Hepatic stellate cell (primary cell): Measurements from ENCODE around the gene PJVK.

Experiments used
- DNase-seq: peaks from one replicate; pipeline ENCODE4 v3.0.0; 2011; ENCODE audit warnings: low spot score

Gene PJVK

DNA sequence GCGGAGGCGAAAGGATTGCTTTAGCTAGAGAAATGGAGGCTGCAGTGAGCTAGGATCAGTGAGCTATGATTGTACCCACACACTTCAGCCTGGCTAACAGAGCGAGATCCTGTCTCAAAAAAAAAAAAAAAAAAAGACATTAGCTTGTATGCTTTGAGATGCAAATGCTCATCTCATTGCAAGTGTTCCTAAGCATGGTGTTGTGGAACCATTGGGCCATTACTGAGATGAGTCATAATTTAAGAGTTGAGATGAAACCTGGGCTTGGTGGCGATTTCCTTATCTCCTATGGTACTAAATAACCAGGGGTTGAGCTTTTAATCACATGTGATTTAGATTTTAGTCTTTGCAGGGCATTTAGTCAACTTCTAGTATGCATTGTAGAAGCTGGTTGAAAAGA, 31.3 kb downstream of the PJVK start:
- DNase-seq, result no peak

DNA sequence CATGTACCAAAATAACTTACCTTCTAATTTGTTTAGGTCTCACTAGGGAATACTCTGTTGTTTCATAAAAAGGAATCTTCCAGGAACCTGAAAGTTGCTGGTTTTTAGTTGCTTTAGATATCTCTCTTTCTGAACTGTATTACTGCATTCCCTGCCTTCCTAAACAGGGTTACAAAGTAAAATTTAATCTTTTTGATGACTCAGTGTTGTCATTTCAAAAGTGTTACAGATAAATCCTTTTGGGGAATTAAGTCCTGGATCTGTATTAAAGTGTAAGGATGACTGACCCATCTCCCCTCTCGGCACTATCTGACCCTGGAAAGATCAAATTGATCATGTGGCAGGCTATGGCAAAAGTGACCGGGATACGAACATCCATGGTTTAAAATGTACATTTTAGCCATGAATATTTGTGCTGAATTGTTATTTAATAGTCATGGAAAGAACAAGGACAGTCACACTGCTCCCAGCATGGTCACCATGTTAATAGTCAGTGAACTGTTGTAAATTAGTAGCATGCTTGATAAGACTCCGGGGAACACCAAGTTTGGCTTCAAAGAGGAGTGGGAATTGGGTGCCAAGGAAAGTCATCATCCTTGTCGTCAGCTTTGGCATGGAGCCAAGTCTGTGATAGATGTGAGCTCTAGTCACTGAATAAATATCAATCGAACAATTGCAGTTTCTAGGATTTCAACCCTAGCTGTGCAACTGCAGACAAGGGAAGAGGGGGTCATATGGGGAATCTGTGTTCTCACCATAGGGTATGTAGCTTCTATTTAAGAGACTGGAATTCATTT, 33.3 kb downstream of the PJVK start:
- DNase-seq, result no peak

- no peak for DNase-seq
These were observed 34.2 kb downstream of the PJVK start for GRCh38 chr2:178485356-178485755.

GRCh38 chr2:178491612-178492011, 40.4 kb downstream of the PJVK start:
- no peak for DNase-seq

DNA sequence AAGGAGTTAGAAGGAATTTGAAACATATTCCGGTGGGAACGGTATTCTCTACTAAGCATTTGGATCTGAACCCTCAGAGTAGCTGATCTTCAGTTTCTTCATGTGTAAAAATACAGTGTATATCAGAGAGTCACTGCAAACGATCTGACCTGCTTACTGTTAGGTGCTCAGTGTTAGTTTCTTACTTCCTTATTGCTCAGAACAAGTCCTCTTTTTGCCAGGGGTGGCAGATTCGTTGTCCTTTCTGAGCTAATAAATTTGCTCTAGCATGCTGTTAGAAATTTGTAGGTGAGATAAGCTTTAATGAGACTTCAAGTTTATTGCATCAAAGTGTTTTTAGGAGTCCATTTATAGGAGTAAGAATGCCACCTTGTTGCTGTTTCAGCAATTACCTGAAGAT, 44.9 kb downstream of the PJVK start:
- DNase-seq, result no peak

DNA sequence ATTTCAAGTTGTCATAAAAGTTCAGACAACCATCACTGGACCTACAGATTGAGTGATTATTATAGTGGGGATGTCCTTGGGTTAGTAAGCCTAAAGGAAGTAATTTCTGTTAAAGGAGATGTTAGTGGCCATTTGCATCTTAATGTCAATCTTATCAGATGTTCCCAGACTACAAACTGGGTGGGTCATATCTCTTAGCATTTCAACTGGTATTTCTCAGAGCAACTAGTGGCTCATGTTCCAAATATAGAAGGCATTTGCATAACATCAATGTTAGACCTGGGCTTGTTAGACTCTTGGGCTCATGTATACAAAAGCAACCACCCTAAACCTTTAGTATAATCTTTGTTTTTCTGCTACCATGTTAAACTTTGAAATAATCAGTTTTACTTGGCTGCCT, 47.0 kb downstream of the PJVK start:
- DNase-seq, result no peak

DNA sequence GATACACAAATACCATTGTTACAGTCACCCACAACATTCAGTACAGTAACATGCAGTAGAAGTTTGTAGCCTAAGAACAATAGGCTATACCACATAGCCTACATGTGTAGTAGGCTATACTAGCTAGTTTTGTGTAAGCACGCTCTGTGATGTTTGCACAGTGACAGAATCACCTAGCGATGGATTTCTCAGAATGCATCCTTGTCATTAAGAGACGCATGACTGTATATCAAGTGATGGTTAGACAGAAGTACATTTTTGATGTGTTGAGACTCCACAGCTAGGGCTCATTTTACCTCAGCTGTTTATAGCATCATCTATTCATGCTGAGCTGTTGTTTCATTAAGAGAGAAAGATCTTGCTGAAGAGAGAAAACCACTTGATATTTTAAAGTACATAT, 48.5 kb downstream of the PJVK start:
- no peak for DNase-seq

GRCh38 chr2:178502751-178503150, 51.6 kb downstream of the PJVK start:
- DNase-seq, result no peak

DNA sequence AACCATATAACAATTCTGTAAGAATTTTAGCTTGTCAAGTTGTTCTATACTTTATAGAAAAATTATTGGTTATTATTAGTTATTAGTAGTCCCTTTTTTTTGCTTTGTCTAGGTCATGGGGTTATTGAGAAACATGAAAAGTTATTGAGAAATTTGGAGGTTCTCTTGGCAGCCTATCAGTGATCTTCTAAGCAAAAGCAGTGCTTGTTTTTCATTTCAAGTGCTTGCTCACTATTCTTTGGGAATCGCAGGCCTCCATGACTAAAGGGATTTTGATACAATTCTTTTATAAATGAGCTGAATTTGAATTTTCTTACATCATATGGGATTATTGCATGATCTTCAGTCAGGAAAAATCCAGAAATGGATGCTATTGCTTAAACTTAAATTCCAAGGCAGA, 54.9 kb downstream of the PJVK start:
- DNase-seq, result no peak

DNA sequence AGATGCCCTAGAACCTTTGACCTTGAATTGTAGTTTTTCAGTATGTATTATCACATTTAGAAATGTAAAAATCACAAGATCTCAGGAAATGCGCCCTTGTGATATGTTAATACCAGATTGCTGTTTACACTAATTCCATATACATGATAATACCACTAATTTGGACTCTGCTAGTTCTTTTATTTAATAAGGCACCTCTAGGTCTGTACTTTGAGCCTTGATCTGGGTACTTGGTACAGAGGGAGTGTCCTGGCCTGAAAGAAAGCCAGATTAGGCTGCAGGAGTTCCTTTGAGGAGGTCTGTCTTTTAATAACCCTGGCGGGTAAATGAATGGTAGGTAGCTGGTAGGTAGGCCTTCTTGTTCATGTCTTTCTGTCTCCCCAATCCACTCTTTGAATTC, 55.3 kb downstream of the PJVK start:
- no peak for DNase-seq

DNA sequence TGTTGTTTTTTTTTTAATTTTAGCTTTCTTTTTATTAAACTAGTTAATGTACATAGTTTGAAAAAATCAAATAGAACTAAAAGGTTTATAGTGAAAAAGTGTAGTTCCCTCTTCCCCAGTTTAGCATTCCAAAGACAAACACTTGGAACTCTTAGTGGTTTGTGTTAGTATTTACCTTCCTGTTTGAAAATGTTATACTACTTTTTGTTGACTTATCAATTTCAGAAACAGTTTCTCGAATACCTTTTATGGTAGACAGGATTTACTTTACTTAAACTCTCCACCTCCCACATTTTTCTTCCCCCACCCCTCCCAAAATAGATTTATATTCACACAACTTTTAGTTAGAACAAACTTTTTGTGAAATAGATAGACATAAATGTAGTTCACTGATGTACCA, 55.8 kb downstream of the PJVK start:
- DNase-seq, result no peak

DNA sequence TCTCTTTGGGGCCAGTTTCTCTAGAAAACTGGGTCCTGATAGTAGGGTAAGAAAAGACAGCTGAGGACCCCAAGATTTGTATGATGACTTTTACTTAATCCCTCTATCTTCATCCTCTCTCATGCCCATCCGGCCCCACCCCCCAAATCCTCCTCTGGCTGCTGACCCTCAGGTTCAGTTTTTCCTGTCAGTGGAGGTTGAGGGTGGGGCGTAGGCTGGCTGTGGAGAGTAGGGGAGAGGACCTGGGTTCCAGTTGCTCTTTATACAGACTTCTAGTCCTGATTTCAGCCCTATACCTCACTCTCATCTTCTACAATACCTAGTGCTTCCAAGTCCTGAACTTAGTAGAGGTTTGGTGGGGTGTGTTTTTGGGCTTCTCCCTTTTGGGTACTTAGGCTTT, 57.5 kb downstream of the PJVK start:
- DNase-seq, result no peak

DNA sequence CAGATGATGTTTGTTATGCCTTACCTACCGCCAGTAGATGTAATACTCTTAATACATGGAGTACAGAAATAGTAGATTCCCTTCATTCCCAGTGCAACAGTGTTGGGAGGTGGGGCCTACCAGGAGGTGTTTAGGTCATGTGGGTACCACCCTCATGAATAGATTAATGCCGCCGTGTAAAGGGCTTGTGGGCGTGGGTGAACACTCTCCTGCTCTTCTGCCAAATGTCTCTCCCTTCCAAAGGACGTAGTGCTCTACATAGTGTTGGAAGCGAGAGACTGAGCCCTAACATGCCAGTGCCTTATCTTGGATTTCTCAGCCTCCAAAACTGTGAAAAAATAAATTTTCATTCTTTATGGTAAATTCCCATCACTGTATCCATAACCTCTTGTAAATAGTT, 59.2 kb downstream of the PJVK start:
- no peak for DNase-seq
